Progenitor cell of endocrine pancreas (in vitro differentiated cells): ENCODE data around the gene RARA. TPM values are rescaled to one million over a fixed set of nuclear protein-coding genes. Genes with fewer than 3 reads are reported as not detected.

Experiments
- DNase-seq: peaks from one replicate; pipeline ENCODE4 v3.0.0; 2021; ENCODE audit warnings: low spot score; ENCODE audit not compliant: unreplicated experiment
- H3K27ac Mint-ChIP-seq: 2 replicates; pipeline ENCODE4 v1.8.0; 2021; ENCODE audit warnings: mild to moderate bottlenecking, moderate library complexity, mixed read lengths
- H3K27me3 Mint-ChIP-seq: 2 replicates; pipeline ENCODE4 v1.8.0; 2021; ENCODE audit warnings: mixed read lengths
- H3K36me3 Mint-ChIP-seq: 2 replicates; pipeline ENCODE4 v1.8.0; 2022; ENCODE audit warnings: mixed read lengths; ENCODE audit not compliant: insufficient read depth
- H3K4me1 Mint-ChIP-seq: 2 replicates; pipeline ENCODE4 v1.8.0; 2021; ENCODE audit warnings: low read depth, mixed read lengths
- H3K4me3 Mint-ChIP-seq: 2 replicates; pipeline ENCODE4 v1.8.0; 2021; ENCODE audit warnings: low read depth, mild to moderate bottlenecking, moderate library complexity, mixed read lengths
- H3K9me3 Mint-ChIP-seq: 2 replicates; pipeline ENCODE4 v1.8.0; 2021; ENCODE audit warnings: low read depth, mixed read lengths
- total RNA-seq: library from RNA; stranded (reverse); gene quantifications from 2 replicates; pipeline ENCODE4 v1.2.1, GENCODE V29; 2021
- TF ChIP-seq, protein P1 (sequence below): fragments of 200-600 bp; sonication (generic); IDR thresholded peaks from one replicate; pipeline ENCODE4 v1.5.0; 2021; ENCODE audit warnings: antibody characterized with exemption, mild to moderate bottlenecking; ENCODE audit not compliant: unreplicated experiment

Gene RARA
- total RNA-seq, 1 donor from 2014 or later, result 50.8 TPM

- TF ChIP-seq, protein P1, sequence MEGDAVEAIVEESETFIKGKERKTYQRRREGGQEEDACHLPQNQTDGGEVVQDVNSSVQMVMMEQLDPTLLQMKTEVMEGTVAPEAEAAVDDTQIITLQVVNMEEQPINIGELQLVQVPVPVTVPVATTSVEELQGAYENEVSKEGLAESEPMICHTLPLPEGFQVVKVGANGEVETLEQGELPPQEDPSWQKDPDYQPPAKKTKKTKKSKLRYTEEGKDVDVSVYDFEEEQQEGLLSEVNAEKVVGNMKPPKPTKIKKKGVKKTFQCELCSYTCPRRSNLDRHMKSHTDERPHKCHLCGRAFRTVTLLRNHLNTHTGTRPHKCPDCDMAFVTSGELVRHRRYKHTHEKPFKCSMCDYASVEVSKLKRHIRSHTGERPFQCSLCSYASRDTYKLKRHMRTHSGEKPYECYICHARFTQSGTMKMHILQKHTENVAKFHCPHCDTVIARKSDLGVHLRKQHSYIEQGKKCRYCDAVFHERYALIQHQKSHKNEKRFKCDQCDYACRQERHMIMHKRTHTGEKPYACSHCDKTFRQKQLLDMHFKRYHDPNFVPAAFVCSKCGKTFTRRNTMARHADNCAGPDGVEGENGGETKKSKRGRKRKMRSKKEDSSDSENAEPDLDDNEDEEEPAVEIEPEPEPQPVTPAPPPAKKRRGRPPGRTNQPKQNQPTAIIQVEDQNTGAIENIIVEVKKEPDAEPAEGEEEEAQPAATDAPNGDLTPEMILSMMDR, result no peak
- Mint-ChIP-seq H3K27ac (peak overlapping the region; percentile 91), H3K9me3 (no peaks in the 10 kb centered on the region), H3K4me1 (peaks cover 45% of the 10 kb centered on the region), H3K27me3 (no peaks in the 10 kb centered on the region), H3K36me3 (peaks cover 15% of the 10 kb centered on the region), H3K4me3 (peak overlapping the region; percentile 9)
- no peak for DNase-seq
Observed at GRCh38 chr17:40283662-40284061, 25.3 kb upstream of the RARA start.

DNA sequence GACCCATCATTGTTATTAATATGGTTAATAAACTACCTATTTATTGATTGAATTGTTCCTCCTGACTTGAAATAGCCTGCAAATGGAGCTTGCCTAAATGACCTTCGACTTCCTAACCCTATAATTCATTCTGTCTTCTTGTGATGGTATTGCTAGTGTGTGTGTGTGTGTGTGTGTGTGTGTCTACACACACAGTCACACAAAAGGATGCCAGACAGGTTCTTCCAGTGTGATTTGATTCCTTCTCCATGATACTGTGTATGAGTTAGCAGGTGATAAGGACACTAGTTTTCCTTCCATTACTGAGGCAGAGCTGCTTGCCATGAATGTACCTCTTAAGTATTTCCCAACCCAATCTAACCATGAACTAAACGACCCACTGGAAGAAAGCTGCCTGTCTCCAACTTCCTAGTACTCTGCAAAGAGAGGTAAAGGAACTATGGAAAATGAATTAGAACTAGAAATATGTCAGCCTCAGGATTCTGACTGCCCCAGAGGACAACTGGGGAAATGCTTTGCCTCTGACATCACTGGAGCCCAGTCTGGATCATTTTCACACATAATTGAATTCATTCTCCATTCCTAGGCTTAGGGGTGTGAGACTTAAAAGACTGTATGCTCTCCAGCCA lies 24.8 kb upstream of the RARA start:
- Mint-ChIP-seq H3K9me3 (no peaks in the 10 kb centered on the region), H3K4me1 (peaks cover 47% of the 10 kb centered on the region), H3K4me3 (peak overlapping the region; percentile 16), H3K27me3 (no peaks in the 10 kb centered on the region), H3K27ac (peak overlapping the region; percentile 98), H3K36me3 (peaks cover 15% of the 10 kb centered on the region)
- DNase-seq, result no peak
- TF ChIP-seq, protein P1, result peak; percentile 51

DNA sequence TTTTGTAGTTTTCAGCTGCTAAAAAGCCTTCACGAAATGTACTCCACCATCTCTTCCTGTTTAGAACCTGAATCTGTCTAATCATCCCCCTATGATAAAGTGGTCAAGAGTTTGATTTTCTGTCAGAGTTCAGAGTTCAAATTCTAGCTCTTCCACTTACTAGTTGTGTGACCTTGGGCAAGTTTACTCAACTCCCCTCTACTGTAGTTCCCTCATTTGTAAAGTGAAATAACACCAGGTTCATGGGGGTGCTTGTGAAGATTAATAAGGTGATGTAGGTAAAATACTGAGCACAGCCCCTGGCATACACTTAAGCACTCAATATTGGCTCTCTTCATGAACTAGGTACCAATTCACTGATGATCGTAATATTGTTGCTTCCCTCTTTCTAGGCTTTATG lies 22.5 kb upstream of the RARA start:
- H3K4me1 Mint-ChIP-seq, result peaks cover 46% of the 10 kb centered on the region
- TF ChIP-seq, protein P1, result no peak
- peak overlapping the region; percentile 34 for H3K27ac Mint-ChIP-seq
- DNase-seq, result no peak
- no peaks in the 10 kb centered on the region for H3K9me3 Mint-ChIP-seq
- H3K4me3 Mint-ChIP-seq, result no peak overlapping the region
- no peaks in the 10 kb centered on the region for H3K27me3 Mint-ChIP-seq
- peaks cover 9% of the 10 kb centered on the region for H3K36me3 Mint-ChIP-seq

DNA sequence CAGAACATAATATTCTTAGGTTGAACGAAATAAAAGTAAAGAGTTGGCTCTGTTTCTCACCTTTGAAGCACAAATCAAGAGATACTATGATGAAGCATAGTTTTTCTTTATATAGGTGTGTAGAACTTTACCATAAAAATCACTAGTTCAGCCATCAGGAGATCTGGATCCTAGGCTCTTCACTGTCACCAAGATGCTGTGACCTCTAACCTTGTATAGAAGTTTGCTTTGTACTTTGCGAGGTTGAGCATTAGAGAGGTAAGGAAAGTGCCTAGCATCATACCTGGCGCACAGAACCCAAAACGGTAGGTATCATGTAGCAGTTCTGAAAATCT lies 21.9 kb upstream of the RARA start:
- no peak for DNase-seq
- no peaks in the 10 kb centered on the region for H3K27me3 Mint-ChIP-seq
- TF ChIP-seq, protein P1, result no peak
- peaks cover 41% of the 10 kb centered on the region for H3K4me1 Mint-ChIP-seq
- H3K9me3 Mint-ChIP-seq, result no peaks in the 10 kb centered on the region
- peak overlapping the region; percentile 98 for H3K27ac Mint-ChIP-seq
- peaks cover 8% of the 10 kb centered on the region for H3K36me3 Mint-ChIP-seq
- H3K4me3 Mint-ChIP-seq, result peak overlapping the region; percentile 94

GRCh38 chr17:40287494-40288369 lies 21.2 kb upstream of the RARA start, which contains the start of gene CDC6:
Gene CDC6, plus strand, starts transcription at chr17:40287879. Its CDS starts 1,542 bp downstream, at chr17:40289421.
- Mint-ChIP-seq H3K9me3 (no peaks in the 10 kb centered on the region), H3K36me3 (peaks cover 5% of the 10 kb centered on the region), H3K4me1 (peaks cover 38% of the 10 kb centered on the region), H3K4me3 (peak within 1 kb of the TSS; percentile 94), H3K27me3 (no peaks in the 10 kb centered on the region), H3K27ac (peak within 1 kb of the TSS; percentile 98)
- TF ChIP-seq, protein P1, result no peak
- peak; percentile 95 for DNase-seq
